GM19193 (cell line): ENCODE data around the gene ZAP70.

Source experiments
- POLR2A ChIP-seq: IDR thresholded peaks from 4 replicates; pipeline ENCODE4 v1.6.1; 2011; ENCODE audit not compliant: insufficient read depth, insufficient read length; ENCODE audit errors: extremely low read depth

Gene ZAP70

GRCh38 chr2:97713296-97714083 lies at the start of gene ZAP70:
TSS of gene ZAP70 (plus strand) at chr2:97713576. CDS start at chr2:97724037, 10,461 bp downstream.
- no peak for TF ChIP-seq POLR2A

- TF ChIP-seq POLR2A: peak; percentile 53
Observed at GRCh38 chr2:97663626-97663961, 49.8 kb upstream of the ZAP70 start.

GRCh38 chr2:97663962-97664635 lies 49.3 kb upstream of the ZAP70 start, which contains the start of gene ACTR1B:
TSS of gene ACTR1B (minus strand) at chr2:97664044. CDS start at chr2:97663890, 154 bp downstream.
- peak; percentile 64 for TF ChIP-seq POLR2A

- no peak for TF ChIP-seq POLR2A
Observed at GRCh38 chr2:97664636-97664970, 48.8 kb upstream of the ZAP70 start.

- TF ChIP-seq POLR2A: peak; percentile 22
Observed at GRCh38 chr2:97669448-97669847, 43.9 kb upstream of the ZAP70 start, which contains the start of gene C2orf92. TSS of gene C2orf92 (plus strand) at chr2:97669713. CDS start at chr2:97669789, 76 bp downstream.

GRCh38 chr2:97670471-97670870 lies 42.9 kb upstream of the ZAP70 start:
- no peak for TF ChIP-seq POLR2A

- no peak for TF ChIP-seq POLR2A
Observed at GRCh38 chr2:97671526-97671925, 41.9 kb upstream of the ZAP70 start.

- TF ChIP-seq POLR2A: no peak
Observed at GRCh38 chr2:97673182-97673914, 40.0 kb upstream of the ZAP70 start.

GRCh38 chr2:97673915-97674283 lies 39.5 kb upstream of the ZAP70 start:
- no peak for TF ChIP-seq POLR2A

- no peak for TF ChIP-seq POLR2A
Observed at GRCh38 chr2:97675430-97676113, 37.8 kb upstream of the ZAP70 start.

GRCh38 chr2:97676620-97677019 lies 36.8 kb upstream of the ZAP70 start:
- TF ChIP-seq POLR2A: no peak

GRCh38 chr2:97677480-97677879 lies 35.9 kb upstream of the ZAP70 start:
- TF ChIP-seq POLR2A: no peak

- TF ChIP-seq POLR2A: no peak
Observed at GRCh38 chr2:97678298-97678697, 35.1 kb upstream of the ZAP70 start.

GRCh38 chr2:97688062-97688827 lies 25.1 kb upstream of the ZAP70 start:
- TF ChIP-seq POLR2A: no peak
